Esophagus muscularis mucosa (tissue), 4 donors: ENCODE results near the gene OAF.

Experiments used
- EP300 ChIP-seq: sonication (generic); formaldehyde crosslinking; IDR thresholded peaks from one replicate; pipeline ENCODE4 v1.6.1; 2017; ENCODE audit warnings: antibody characterized with exemption
- POLR2A ChIP-seq: fragments of 450-650 bp; IDR thresholded peaks from one replicate; pipeline ENCODE4 v1.6.1; 2017; ENCODE audit warnings: antibody characterized with exemption, moderate library complexity, mild to moderate bottlenecking, low read depth
- TF ChIP-seq, protein P1 (sequence below), 3 experiments: fragments of 200-600 bp in 2 of 3; fragments of 450-650 bp in 1 of 3; sonication (generic) in 2 of 3; IDR thresholded peaks; one replicate each; pipeline ENCODE4 v1.5.1; 2017 to 2019; ENCODE audit warnings: antibody characterized with exemption in 3 of 3, mild to moderate bottlenecking in 2 of 3, moderate library complexity in 1 of 3

GRCh38 chr11:120271672-120272071 lies 60.8 kb downstream of the OAF start:
- no peak for TF ChIP-seq POLR2A
- TF ChIP-seq, protein P1, sequence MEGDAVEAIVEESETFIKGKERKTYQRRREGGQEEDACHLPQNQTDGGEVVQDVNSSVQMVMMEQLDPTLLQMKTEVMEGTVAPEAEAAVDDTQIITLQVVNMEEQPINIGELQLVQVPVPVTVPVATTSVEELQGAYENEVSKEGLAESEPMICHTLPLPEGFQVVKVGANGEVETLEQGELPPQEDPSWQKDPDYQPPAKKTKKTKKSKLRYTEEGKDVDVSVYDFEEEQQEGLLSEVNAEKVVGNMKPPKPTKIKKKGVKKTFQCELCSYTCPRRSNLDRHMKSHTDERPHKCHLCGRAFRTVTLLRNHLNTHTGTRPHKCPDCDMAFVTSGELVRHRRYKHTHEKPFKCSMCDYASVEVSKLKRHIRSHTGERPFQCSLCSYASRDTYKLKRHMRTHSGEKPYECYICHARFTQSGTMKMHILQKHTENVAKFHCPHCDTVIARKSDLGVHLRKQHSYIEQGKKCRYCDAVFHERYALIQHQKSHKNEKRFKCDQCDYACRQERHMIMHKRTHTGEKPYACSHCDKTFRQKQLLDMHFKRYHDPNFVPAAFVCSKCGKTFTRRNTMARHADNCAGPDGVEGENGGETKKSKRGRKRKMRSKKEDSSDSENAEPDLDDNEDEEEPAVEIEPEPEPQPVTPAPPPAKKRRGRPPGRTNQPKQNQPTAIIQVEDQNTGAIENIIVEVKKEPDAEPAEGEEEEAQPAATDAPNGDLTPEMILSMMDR (IDR thresholded peaks at IDR 0.05): no peak
- TF ChIP-seq EP300: no peak
